Measurements from ENCODE around the gene FNBP1.
A peak's percentile ranks its signal among the peaks of the same experiment; 100 is the strongest.

Gene FNBP1

GRCh38 chr9:130042885-130043653 is at the start of gene FNBP1:
Gene FNBP1, minus strand, starts transcription at chr9:130043189. Its CDS starts 214 bp downstream, at chr9:130042975.
- no peak for DNase-seq (ENCODE audit: low read depth)

DNA sequence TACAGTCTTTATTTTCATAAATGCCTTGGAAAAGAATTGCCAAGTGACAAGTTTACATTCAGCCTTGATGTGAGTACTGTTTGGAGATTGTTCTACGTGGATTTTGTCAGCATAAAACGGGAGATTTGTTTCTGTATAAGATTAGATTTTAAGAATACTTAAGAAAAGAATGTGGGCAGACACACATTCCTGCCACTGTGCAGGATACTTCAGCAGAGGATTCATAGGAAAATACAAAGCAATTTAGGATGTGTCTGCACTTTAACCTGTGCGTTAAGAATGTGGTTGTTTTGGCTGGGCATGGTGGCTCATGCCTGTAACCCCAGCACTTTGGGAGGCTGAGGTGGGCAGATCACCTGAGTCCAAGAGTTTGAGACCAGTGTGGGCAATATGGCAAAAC is 47.9 kb upstream of the FNBP1 start:
- no peak for DNase-seq (ENCODE audit: low read depth)

GRCh38 chr9:130089141-130089540 is 46.2 kb upstream of the FNBP1 start:
- DNase-seq (ENCODE audit: low read depth) = no peak

GRCh38 chr9:130088051-130088450 is 45.1 kb upstream of the FNBP1 start:
- DNase-seq (ENCODE audit: low read depth) = no peak

- no peak for DNase-seq (ENCODE audit: low read depth)
Measured at GRCh38 chr9:130084337-130084736, 41.3 kb upstream of the FNBP1 start.

- DNase-seq (ENCODE audit: low read depth) = no peak
Measured at GRCh38 chr9:130078547-130078946, 35.6 kb upstream of the FNBP1 start.

DNA sequence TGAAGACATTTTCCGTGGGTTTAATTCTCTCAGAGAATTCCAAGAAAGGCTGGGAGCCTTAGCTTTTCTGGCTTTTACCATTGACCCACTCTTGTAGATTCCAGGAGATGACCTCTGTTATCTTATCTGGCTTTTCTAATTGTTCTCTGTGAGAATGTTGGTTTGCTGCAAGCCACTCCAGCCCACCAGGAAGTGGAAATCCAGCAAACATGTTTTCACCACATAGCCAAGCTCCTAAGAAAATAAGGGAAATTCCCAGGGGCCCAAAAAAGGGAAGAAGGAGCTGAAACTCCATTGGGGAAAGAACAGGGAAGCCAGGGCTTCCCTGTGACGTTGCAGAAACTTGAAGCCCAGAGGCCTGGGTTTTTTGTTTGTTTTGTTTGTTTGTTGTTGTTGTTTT is 30.4 kb upstream of the FNBP1 start:
- no peak for DNase-seq (ENCODE audit: low read depth)

GRCh38 chr9:130072515-130073235 is 29.7 kb upstream of the FNBP1 start:
- DNase-seq (ENCODE audit: low read depth) = peak; percentile 16

DNA sequence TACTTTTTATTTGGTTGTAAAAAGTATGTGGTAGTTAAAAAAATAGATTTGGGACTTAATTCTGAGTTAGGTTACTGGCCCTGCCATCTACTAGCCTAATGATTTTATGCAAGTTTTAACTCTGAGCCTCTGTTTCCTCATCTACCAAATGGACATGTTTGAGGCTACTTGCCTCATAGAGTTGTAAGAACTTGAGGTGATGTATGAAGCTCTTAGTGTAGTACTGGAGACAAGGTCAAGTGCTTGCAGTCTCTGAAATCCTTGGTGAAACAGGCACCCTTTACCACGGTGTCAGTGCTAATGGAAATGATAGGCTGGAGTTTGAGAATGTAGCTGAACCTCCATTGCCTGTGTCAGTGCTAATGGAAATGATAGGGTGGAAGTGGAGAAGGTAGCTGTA is 26.1 kb upstream of the FNBP1 start:
- no peak for DNase-seq (ENCODE audit: low read depth)

- no peak for DNase-seq (ENCODE audit: low read depth)
Measured at GRCh38 chr9:130064621-130065020, 21.6 kb upstream of the FNBP1 start.

DNA sequence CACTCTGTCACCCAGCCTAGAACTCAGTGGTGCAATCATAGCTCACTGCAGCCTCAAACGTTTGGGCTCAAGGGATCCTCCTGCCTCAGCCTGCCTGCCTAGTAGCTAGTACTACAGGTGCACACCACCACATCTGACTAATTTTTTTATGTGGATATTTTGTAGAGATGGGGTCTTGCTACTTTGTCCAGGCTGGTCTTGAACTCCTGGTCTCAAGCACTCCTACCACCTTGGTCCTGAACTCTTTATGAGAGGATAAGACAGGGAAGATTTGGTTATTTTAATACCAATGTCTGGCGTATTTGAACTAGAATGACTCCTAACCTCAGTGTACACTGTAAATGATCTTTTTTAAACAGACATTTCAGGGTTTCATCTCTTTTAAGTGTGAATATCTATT is 19.8 kb upstream of the FNBP1 start:
- DNase-seq (ENCODE audit: low read depth) = no peak

DNA sequence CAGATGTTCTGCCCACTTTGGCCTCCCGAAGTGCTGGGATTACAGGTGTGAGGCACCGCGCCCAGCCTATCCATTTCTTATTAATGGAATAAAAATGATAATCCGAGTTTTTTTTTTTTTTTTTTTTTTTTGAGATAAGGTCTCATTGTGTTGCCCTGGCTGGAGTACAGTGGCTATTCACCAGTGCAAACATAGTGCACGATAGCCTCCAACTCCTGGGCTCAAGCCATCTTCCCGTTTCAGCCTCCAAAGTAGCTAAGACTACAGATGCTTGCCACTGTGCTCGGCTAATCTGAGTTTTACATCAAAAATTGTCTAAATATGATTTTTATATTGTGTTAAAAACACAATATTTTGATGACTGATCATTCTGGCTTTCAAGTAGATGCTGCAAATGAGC is 17.3 kb upstream of the FNBP1 start:
- DNase-seq (ENCODE audit: low read depth) = no peak

DNA sequence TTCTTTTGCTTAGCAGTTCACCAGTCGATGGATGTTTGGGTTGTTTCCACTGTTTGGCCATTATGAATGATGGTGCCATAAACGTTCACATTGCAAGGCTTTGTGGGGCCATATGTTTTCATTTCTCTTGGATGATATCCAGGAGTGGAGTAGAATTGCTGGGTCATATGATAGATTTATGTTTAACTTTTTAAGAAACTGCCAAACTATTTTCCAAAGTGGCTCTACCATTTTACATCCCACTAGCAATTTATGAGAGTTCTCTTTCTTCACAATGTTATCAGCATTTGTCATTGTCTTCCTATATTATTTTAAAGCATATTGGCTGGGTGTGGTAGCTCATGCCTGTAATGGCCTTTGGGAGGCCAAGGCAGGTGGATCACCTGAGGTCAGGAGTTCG is 15.9 kb upstream of the FNBP1 start:
- DNase-seq (ENCODE audit: low read depth) = no peak

DNA sequence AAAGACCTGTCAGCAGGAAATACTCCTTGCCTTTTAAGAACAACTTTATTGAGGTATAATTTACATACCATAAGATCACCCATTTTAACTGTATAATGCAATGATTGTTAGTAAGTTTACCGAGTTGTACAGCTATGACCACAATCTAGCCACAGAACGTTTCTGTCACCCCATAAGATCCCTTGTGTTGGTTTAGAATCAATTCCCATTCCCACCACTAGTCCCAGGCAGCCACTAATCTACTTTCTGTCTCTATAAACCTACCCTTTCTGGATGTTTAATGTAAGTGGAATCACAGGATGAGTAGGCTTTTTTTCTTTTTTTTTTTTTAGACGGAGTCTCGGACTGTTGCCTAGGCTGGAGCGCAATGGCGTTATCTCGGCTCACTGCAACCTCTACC is 15.2 kb upstream of the FNBP1 start:
- no peak for DNase-seq (ENCODE audit: low read depth)

GRCh38 chr9:130054820-130055219 is 11.8 kb upstream of the FNBP1 start:
- no peak for DNase-seq (ENCODE audit: low read depth)

DNA sequence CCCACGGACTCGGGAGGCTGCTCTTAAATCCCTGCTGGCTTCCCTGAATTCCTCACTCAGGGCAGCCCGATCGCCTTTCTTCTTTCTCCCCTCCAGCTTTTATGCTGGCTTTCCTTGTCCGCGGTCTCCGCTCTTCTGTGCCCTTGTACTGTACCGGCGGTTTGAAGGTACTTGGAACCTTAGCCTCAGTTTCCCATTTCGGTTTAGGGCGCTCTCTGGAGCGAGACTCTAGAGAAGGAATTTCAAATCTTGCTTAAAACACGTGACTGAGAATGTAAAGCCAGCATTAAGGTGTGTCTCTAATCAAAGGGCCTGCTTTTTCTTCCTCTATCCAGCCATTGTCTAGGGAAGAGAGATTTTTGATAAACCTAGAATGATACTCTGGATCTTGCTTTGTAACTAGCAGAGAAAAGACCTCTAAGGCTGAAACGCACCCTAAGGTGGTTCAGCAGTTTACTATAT is 11.4 kb upstream of the FNBP1 start:
- no peak for DNase-seq (ENCODE audit: low read depth)

DNA sequence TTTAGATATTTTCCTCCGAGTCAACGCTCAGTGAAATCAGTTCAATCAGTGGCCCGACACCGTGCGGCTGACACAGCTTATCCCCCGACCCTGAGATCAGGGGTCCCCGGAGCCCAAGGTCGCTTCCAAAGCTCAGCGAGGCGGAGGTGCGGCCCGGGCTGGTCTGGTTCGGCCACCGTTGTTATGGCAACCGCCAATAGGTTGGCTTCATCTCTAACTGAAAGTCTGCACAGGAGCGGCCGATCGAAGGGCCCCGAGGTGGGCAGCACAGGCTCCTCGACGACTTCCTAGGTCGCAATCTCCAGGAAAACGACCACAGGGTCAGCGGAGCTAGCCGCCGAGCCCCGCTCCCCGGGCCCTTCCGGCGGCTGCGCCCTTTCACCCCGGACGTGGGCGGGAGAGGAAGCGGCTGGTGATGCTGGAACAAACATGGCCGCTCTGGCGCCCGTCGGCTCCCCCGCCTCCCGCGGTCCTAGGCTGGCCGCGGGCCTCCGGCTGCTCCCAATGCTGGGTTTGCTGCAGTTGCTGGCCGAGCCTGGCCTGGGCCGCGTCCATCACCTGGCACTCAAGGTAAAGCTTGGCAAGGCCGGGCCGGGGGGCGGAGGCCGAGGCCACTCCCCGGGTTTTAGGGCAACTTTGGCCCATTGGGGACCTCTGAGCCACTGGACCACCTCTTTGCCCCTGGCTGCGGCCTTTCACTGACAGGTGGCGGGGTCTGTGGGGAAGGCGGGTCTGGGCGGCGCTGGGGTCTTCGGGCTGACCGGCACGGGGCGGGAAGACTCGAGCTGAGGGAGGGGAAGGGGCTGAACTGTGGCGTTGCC is 10.7 kb upstream of the FNBP1 start, which contains the start of gene GPR107:
GPR107 (plus strand) TSS at position 403 of the 821 bp plus-strand sequence; CDS start at position 430, 27 bp downstream.
- no peak for DNase-seq (ENCODE audit: low read depth)

GRCh38 chr9:130053109-130053503 is 10.1 kb upstream of the FNBP1 start:
- no peak for DNase-seq (ENCODE audit: low read depth)

GRCh38 chr9:130051855-130052254 is 8.9 kb upstream of the FNBP1 start:
- no peak for DNase-seq (ENCODE audit: low read depth)

GRCh38 chr9:130050462-130050861 is 7.5 kb upstream of the FNBP1 start:
- no peak for DNase-seq (ENCODE audit: low read depth)

- no peak for DNase-seq (ENCODE audit: low read depth)
Measured at GRCh38 chr9:130049431-130050210, 6.6 kb upstream of the FNBP1 start.
